Measurements from ENCODE around the gene NRXN3.
A peak's percentile ranks its signal among the peaks of the same experiment; 100 is the strongest.

The NRXN3 gene

DNA sequence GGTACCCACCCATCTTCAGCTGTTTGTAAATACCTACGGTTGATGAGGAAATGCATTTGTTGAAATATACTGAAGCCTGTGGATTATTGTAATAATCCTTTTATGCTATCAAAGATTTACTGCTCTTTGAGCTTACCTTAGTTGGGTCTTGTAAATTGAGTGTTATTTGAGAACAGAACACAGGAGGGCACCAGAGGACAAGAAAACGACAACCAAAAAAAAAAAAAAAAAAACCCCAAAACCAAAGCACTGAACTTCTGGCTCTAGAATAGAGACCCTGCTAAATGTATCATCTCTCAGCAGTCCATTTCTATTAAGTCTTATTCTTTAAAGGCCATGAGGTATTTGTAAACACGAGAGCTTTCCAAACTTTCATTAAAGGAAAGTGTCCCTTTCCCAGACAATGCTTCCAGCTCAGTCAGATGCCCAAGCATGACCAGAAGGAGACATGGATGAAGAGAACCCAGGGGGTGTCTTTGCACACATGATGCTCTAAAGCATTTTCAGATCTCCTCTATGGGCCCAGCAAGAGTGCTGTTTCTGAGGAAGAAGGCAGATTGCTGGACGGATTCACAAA lies 763.9 kb downstream of the NRXN3 start:
- DNase-seq (ENCODE audit: low spot score), result no peak

DNA sequence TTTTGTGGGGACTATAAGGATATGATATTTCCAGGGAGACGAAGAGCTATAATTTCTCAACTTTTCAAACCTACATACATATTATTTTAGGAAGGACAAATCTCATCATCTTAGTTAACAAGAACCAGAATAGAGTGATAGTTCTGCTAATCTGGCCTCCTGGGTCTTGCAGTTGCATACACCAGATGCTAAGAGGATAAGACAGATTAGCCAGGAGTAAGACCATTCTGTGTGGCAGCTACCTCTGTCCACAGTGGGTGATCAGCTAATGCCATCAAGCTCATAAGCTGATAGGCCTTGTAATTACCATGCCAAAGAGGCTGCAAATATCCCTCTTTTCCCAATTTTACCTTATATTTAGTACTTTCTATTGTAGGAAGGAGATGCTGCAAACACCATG lies 776.8 kb downstream of the NRXN3 start:
- DNase-seq (ENCODE audit: low spot score), result no peak

DNA sequence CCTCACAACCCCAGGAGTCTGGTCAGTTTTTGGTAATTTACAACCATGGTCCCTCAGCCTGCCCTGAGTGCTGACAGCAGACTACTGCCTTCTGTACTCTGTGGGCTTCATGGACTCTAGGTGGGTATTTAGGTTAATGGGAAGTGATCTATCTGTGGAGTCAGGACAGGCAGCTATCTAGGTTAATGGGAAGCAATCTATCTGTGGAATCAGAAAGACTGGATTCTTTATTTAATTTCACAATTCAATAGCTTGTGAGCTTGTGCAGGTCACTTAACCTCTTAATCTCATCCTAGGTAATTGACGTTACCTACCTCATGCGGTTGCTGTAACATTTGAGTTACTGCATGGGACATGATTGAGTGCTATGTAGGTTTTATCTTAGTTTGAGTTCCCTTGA lies 777.5 kb downstream of the NRXN3 start:
- no peak for DNase-seq (ENCODE audit: low spot score)

DNA sequence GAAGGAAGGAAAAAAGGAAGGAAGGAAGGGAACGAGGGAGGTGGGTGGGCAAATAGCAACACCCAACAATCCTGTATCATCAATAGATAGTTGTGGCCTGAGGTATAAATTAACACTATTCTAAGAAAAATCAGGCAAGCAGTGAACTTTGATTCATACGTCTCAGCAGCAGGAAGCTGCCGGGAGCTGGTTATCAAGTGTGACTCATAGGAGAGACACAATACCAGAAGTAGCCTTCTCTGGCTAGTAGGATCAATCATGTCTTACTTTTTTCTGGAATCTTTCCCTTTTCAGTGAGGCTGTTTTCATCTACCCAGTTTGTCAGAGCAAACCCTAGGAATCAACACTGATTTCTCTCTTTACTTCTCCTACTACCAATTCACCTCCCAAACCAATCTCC lies 780.5 kb downstream of the NRXN3 start:
- DNase-seq (ENCODE audit: low spot score), result no peak

DNA sequence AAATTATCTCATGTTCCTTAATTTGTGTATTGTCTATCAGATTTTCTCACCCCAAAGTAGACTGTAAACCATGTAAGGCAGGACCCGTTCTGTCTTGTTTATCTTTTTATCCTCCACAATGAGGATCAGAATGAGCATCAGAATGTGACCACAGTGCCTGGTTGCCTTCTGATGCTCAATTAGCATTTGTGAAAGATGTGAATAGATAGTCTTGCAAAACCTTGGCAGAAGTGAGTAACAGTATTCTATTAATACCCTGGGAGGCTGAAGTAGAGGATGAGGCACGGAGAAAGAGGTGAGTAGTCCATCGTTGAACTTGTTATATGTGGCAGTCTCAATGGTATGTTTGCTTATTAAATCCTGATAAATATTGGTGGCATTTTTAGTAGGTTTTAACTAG lies 781.4 kb downstream of the NRXN3 start:
- no peak for DNase-seq (ENCODE audit: low spot score)

DNA sequence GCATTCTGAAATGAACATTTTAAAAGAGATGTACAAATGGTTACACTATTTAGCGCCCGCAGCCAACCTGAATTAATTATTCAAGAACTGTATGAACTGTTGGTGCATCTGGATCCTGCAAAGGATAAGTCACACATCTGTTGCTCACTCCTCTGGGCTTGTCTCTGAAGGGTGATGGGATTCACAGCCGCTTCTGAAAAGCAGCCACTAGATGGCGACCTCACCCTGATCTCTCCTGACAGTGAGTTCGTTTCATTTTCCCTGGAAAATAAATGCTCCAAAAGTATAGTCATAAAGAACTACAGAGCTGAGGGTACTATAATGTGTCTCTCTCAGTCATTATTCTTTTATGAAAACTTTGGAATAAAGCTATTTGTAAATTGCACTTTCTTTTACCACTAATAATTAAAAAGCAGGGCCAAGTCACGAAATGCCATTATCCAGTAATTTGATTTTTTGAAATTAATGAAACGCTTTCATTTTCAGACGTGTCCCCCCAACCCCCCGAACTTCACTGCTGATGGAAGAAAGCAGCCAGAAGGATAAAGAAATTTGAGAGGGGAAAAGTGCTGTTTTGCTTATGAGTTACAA lies 789.6 kb downstream of the NRXN3 start:
- peak; percentile 34 for DNase-seq (ENCODE audit: low spot score)

DNA sequence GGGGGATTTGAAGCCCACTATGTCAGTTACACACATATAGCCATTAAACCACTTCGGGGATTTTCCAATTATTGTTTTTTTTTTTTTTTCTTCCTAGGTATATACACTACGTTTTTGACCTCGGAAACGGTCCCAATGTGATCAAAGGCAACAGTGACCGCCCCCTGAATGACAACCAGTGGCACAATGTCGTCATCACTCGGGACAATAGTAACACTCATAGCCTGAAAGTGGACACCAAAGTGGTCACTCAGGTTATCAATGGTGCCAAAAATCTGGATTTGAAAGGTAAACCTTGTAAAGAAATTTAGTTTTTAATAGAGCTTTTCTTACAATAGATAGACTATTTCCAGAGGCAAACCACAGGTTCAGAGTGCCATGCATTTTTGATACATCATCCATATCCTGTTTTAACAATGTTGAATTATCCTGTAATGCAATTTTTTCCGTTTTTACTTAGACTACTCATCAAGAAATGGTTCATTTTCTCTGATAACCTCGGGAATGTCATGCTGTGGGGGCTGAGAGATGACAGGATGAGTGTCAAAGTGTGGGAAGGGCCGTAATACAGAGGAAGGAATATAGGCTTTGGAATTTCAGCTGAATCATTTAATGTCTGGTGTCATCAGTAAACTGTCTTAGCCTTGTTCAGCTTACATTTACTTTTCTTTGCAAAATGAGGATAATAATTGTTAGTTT lies 797.1 kb downstream of the NRXN3 start:
- DNase-seq (ENCODE audit: low spot score), result no peak

DNA sequence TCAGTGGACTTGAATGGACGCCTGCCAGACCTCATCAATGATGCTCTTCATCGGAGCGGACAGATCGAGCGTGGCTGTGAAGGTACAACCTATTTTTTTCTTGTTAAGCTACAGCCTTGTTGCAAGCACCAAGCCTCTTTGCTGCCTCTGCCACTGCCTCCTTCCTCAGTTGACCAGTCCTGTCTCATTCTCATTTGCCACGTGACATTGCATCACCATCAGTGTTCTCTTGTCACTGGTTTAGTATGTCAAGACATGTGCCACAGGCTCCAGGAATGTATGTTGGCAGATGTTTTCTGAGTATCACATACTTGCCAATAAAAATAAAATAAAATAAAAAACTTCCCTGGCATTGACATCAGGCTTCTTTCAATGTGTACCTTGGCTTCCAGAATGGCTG lies 798.1 kb downstream of the NRXN3 start:
- no peak for DNase-seq (ENCODE audit: low spot score)

DNA sequence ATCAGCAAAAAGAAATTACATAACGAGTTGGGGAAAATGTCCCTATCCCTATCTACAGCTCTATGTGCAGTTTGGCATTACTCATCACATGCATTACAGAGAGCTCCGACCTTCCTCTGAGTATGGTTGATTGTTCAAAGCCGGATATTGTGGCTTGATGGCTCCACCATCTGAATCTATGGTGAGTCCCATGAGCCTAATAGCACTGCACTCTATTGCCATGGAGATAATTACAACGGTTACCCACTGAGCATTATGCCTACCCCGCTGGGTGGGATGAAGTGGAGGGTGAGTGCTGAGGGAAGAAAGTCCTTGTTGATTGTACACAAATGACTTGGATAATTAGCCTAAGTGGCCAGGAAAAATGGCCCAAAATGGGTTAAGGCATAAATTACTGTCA lies 800.5 kb downstream of the NRXN3 start:
- no peak for DNase-seq (ENCODE audit: low spot score)

DNA sequence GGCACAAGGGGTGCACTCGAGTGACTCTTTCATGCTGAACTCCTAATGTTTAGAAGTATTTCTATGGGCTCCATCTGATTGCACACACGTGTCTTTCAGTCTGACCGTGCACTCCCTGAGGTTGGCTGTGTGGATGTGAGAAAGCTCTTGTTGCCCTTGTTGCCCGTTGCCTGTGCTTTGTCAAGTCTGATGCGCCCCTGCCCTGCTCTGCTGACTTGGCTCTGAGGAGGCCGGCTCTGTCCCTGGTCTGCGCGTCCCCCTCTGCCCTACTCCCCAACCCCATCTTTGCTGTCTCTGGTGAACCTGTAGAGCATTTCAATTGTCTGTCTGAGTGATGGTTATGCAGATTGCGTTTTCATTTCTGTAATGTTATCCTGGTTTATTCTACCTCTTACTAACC lies 802.3 kb downstream of the NRXN3 start:
- DNase-seq (ENCODE audit: low spot score), result no peak

DNA sequence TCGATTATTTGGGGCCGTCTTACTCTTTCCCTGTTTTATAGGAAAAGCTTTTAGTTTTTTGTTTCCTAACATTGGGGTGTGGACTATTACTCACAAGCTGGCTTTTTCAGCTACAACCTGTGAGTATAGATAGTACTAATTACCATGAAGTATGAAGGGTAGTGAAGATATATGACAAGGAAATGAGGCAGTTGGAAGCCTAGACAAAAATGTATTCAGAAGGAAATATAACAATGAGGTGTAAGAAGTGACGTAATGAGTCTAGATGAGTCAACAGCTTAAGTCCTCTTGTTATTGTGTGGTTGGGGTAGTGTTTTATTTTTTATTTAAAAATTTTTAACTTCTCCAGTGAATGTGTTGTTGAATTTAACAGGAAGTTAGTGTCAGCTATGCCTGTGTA lies 804.5 kb downstream of the NRXN3 start:
- DNase-seq (ENCODE audit: low spot score), result no peak

DNA sequence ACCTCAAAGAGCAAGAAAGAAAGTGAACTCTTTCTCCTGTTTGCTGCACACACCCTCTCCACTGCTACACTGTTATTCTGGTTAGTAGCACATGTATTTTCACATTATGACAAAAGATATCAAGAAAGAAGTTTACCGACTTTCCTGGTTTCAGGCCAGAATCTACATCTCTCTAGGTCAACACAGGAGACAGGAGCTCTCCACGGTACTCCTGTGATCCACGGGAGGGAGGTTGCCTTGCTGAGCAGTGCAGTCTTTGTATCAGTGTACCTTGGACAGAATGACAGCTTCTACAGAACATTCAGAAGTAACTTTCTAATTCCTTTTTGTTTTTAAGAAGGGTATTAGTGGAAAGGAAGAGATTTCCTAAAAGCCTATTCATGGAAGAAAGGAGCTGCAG lies 805.6 kb downstream of the NRXN3 start:
- DNase-seq (ENCODE audit: low spot score), result no peak

DNA sequence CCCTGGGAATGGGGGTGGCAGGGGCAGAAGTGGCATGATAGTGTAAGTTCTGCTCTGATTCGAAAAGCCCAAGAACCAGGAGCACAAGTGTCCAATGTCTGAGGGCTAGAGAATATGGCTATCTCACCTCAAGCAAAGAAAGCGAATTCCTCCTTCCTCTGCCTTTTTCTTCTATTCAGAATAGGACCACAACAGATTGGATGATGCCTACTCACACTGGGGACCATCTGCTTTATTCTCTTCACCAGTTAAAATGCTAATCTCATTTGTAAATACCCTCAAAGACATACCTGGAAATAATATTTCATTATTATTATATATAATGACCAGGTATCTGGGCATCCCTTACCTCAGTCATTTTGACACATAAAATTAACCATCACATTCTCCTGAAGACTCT lies 808.7 kb downstream of the NRXN3 start:
- no peak for DNase-seq (ENCODE audit: low spot score)

DNA sequence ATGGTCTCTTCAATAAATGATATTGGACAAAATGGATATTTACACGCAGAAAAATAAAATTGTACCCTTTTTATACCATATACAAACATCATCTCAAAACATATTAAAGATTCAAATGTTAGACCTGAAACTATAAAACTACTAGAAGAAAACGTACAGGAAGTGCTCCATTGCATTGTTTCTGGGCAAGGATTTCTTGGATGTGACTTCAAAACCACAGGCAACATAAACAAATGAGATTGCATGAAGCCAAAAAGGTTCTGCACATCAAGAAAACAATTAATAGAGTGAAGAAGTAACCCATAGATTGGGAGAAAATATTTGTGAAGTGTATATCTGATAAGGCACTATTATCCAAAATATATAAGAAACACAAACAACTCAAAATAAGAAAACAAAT lies 812.4 kb downstream of the NRXN3 start:
- DNase-seq (ENCODE audit: low spot score), result no peak

DNA sequence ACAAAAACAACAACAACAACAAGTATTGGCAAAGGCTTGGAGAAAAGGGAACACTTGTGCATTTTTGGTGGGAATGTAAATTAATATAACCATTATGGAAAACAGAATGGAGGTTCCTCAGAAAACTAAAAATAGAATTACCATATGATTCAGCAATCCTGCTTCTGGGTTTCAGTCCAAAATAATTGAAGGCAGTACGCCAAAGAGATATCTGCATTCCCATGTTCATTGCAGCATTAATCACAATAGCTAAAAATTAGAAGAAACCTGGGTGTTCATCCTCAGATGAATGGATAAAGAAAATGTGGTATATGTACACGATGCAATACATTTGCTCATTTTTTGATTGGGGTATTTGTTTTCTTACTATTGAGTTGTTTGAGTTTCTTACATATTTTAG lies 813.0 kb downstream of the NRXN3 start:
- no peak for DNase-seq (ENCODE audit: low spot score)

DNA sequence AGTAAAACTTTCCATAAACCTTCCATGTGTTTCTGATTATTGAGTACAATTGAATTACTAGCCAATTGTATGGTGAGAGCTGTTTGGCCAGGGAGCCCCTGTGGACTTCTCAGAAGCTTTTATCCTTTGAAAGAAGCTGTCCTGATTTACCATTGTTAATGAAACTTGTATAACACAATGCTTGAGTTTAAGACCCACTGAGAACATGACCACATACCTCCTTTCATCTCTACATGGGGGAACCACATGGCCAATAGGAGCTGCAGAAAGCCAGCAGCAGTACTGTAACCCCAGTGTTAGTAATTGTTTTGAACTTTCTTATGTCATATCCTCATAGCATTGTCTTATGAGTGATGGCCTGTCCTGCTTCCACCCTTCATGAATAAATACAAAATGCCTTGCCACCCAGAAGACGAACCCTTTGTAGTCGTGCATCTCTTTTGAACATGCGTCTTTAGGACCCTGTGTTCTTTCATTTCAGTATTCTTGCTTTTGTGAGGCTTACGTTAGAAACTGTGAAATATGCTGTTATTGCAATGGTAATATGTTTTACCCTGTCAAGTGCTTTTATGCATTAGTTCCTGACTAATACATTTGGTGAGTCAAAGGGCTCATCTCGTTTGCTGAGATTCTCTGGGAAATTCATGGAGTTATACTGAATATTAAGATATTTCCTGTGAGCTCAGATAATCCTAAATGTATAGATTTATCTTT lies 815.7 kb downstream of the NRXN3 start:
- DNase-seq (ENCODE audit: low spot score), result no peak

DNA sequence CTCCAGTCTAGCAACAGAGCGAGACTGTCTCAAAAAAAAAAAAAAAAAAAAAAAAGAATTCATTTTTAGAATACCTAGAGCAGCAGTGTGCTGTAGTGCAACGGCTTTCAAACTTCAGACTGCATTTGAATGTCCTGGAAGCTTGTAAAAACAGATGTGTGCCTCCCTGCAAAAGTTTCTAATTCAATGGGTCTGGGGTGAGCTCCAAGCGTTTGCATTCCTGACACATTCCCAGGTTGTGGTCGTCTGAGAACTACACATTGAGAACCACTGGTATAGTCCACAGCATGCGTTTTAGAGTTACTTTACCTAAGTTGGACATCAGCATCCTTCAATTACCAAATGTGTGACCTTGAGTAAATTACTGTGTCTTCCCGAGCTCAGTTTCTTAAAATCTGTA lies 816.8 kb downstream of the NRXN3 start:
- no peak for DNase-seq (ENCODE audit: low spot score)

DNA sequence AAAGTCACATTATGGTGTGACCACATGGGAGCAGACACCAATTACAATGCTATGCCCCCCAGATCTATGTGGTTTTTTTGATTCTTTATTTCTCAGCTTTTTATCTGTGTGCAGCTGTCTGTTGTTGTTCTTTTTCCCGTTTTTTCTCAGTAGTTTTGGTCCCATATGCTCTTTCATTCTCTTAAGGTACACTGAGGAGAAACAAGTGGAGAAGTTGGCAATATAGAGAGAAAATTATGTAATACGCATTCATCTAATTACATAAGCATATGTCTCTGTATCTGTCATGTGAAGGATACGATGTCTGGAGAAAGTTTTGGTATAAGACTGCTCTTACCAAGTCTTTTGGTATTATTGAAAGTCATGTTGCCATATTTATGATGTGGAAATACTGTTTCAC lies 819.0 kb downstream of the NRXN3 start:
- DNase-seq (ENCODE audit: low spot score), result no peak

DNA sequence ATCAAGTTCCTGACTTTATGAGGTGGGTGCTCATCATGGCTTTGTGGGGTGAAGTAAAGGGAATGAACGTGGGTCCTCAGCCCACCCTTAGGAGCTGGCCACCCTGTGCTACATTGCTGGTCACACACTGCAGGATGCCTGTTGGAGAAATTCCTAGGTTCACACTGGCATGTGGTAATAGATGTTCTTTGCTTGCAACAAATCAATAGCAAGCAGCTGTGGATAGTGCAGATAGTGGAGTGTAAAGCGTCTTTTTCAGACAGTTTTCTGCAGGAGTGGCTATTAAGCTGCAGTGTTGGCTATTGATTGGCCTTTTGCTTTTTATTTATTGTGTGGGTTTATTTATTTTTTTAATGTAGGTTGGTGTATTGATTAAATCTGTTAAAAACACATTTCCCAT lies 822.7 kb downstream of the NRXN3 start:
- DNase-seq (ENCODE audit: low spot score), result no peak

DNA sequence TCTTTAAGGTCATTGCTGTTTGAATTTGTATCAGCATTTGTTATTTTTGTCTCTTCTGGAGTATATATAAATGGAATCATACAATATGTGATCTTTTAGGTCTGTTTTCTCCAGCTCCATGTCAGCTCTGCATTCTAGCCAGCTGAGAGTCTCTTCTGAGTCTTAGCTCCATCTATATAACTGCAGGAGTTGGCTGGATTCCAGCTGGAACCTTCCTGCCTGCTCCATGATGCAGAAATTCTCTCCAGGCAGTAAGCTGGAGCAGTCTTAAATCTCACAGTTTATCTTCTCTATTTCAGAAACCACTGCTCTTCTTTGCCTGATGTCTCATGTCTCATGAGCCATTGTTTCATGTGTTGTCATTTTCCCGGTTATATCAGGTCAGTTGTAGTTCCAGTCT lies 827.6 kb downstream of the NRXN3 start:
- no peak for DNase-seq (ENCODE audit: low spot score)

DNA sequence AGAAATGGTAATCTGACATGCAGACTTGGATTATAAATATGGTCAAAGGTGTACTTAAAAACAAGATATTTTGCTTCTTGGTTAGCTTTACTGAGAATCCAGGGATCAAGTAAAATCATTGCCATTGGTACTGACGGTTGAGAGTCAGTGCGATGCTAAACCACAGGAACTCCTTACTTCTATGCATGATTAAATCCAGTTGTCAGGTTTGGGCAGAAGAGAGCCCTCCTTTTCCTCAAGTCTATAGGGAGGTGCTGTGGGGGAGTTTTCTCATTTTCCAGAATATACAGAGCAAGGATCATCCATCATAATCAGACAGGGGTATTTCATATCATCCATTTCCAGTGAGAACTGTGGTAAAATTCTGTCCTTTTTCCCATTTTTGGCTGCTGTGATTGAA lies 839.1 kb downstream of the NRXN3 start:
- DNase-seq (ENCODE audit: low spot score), result no peak

DNA sequence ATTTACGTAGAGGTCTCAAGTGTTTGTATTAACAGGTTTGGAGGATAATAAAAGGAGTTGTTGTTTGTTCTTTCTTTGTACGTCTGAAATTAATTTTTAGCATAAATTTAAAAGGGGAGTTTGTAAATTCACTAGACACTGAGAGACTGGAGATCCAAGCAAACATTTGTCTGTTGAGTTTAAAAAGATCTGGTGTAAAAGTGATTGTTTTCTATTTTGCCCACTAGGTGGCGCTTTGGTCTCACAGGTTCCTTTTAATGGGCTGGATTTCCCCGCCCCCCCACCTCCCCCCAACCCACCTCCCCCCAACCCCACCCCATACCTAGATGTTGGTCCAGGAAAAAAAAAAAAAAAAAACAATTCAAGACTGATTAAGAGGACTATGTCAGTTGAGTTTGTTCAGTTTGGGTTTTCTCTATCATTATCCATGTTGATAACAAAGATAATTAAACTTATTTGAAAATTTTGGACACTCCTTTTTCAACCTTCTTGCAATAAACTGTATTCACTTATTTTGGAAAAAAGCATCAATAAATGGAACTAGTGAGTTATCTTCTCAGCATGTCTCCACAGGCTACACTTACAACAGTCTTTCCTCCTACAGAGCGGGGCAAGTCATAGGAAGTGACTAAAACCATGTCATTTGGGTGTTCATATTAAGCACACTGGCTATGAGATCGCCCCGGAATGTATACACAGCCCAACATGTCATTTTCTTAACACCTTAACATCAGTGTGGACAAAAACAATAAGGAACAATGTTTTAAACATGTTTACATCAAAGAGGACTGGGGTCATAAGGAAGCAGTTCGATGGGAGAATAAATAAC lies 841.1 kb downstream of the NRXN3 start:
- DNase-seq (ENCODE audit: low spot score), result peak; percentile 27

DNA sequence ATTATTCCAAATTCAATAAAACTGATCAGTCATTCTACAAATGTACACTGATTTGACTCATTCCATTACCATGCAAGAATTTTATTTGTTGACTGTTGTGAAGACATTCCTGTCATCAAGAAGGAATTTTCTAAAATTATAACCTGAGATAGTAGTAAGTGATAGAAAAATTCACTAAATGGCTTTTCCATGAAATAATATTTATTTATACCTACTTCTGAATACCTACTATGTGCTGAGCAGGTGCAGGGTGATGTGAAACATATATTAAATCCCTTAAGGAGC lies 841.7 kb downstream of the NRXN3 start:
- DNase-seq (ENCODE audit: low spot score), result no peak

Measured in hematopoietic multipotent progenitor cell treated with erythropoietin and hydrocortisone succinate and interleukin-3 and kit ligand, for 15 days (in vitro differentiated cells).